ENCODE results near the gene RXRA.

RXRA gene

GRCh38 chr9:134435550-134436378 is 109.5 kb downstream of the RXRA start:
- no peak overlapping the region for H3K4me3 ChIP-seq (ENCODE audit: low read depth, low read length)
- in situ Hi-C loops (cut with HindIII; ENCODE audit: low sequenced_read_pairs), result loop anchor here (25.0 kb wide), 1 partner anchor 652 kb away; the partner anchor contains the start of gene OLFM1
- no peak for DNase-seq (ENCODE audit: low read depth)
- no peak for TF ChIP-seq CTCF (IDR thresholded peaks at IDR 0.05; ENCODE audit: low read depth, low read length, missing control alignments)

GRCh38 chr9:134436379-134436762 is 110.1 kb downstream of the RXRA start:
- in situ Hi-C loops (cut with HindIII; ENCODE audit: low sequenced_read_pairs), result loop anchor here (25.0 kb wide), 1 partner anchor 651 kb away; the partner anchor contains the start of gene OLFM1
- H3K4me3 ChIP-seq (ENCODE audit: low read depth, low read length), result no peak overlapping the region
- TF ChIP-seq CTCF (IDR thresholded peaks at IDR 0.05; ENCODE audit: low read depth, low read length, missing control alignments), result no peak
- no peak for DNase-seq (ENCODE audit: low read depth)

- no peak overlapping the region for H3K4me3 ChIP-seq (ENCODE audit: low read depth, low read length)
- no peak for TF ChIP-seq CTCF (IDR thresholded peaks at IDR 0.05; ENCODE audit: low read depth, low read length, missing control alignments)
- in situ Hi-C loops (cut with HindIII; ENCODE audit: low sequenced_read_pairs), result loop anchor here (25.0 kb wide), 1 partner anchor 650 kb away; the partner anchor contains the start of gene OLFM1
- DNase-seq (ENCODE audit: low read depth), result no peak
These were observed 110.7 kb downstream of the RXRA start for GRCh38 chr9:134436911-134437310.

- TF ChIP-seq CTCF (IDR thresholded peaks at IDR 0.05; ENCODE audit: low read depth, low read length, missing control alignments), result no peak
- in situ Hi-C loops (cut with HindIII; ENCODE audit: low sequenced_read_pairs), result loop anchor here (25.0 kb wide), 1 partner anchor 650 kb away; the partner anchor contains the start of gene OLFM1
- no peak for DNase-seq (ENCODE audit: low read depth)
- H3K4me3 ChIP-seq (ENCODE audit: low read depth, low read length), result no peak overlapping the region
These were observed 111.3 kb downstream of the RXRA start for GRCh38 chr9:134437403-134438194.

- no peak overlapping the region for H3K4me3 ChIP-seq (ENCODE audit: low read depth, low read length)
- no peak for TF ChIP-seq CTCF (IDR thresholded peaks at IDR 0.05; ENCODE audit: low read depth, low read length, missing control alignments)
- in situ Hi-C loops (cut with HindIII; ENCODE audit: low sequenced_read_pairs), result loop anchor here (25.0 kb wide), 1 partner anchor 649 kb away; the partner anchor contains the start of gene OLFM1
- DNase-seq (ENCODE audit: low read depth), result no peak
These were observed 112.0 kb downstream of the RXRA start for GRCh38 chr9:134438195-134438788.

GRCh38 chr9:134439368-134439784 is 113.1 kb downstream of the RXRA start:
- no peak overlapping the region for H3K4me3 ChIP-seq (ENCODE audit: low read depth, low read length)
- no peak for DNase-seq (ENCODE audit: low read depth)
- in situ Hi-C loops (cut with HindIII; ENCODE audit: low sequenced_read_pairs), result loop anchor here (25.0 kb wide), 1 partner anchor 648 kb away; the partner anchor contains the start of gene OLFM1
- TF ChIP-seq CTCF (IDR thresholded peaks at IDR 0.05; ENCODE audit: low read depth, low read length, missing control alignments), result no peak

Data from astrocyte of the cerebellum (primary cell).